HK-2 (cell line): ENCODE results near the gene HSD3B1.
"Not testable (repeated sequence)": the region's sequence is repeated elsewhere in the genome, so short reads cannot be mapped to it uniquely, and the experiment has no call there.

Experiments
- DNase-seq: peaks from one replicate; pipeline ENCODE4 v3.0.0-alpha.2; 2018; ENCODE audit not compliant: unreplicated experiment

Gene HSD3B1

DNA sequence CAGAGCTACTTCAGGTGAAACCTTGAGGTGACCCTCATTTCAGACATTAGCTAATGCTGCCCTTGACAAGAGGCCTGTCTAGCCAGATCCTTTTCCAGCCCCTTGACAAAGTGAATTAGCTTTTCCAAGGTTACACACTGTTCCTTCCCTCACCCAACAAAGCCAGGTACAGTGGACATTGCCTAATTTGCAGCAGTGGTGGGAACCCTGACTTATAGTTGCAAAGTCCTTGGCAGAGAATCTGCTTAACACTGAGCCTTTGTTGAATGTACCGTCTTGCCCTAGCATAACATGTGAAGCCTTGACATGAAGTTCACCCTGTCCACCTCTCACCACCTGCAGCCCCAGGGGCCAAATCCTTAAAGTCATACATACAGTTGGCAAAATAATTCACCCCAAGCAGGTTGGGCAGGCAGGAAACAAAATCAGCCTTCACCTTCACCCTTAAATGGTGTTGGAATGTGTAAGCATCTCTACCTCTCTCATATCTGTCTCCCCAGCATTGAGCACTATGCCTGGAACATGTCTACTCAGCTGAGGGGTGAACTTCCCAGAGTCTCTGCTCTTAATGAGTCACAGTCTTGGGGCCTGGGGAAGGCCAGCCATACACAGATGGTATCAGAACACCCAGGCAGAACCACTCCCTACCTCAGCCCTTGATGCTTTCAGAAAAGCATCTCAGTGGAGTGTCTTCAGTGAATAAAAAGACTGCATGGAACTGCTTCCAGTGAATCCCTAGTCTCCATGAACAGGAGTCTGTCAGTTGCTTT, 46.5 kb downstream of the HSD3B1 start:
- DNase-seq, result not testable (repeated sequence)

DNA sequence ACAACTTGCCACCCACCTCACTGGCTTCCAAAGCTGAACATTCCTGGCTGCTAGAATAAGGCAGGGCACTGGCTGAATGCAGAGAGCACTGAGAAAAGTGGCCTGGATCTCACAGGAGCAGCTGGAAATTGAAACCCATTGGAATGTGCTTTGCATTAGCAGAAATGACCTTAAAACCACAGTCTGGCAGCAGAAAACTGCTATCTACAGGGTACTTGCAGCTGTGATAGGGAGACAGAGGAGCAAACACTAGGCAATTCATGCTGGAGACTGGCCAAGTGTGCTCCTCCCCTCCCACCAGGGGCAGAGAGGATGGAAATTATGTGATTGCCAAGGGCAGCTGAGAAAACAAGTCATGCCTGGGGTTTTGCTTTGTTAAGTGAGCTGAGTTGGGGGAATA, 47.2 kb downstream of the HSD3B1 start:
- DNase-seq, result no peak

DNA sequence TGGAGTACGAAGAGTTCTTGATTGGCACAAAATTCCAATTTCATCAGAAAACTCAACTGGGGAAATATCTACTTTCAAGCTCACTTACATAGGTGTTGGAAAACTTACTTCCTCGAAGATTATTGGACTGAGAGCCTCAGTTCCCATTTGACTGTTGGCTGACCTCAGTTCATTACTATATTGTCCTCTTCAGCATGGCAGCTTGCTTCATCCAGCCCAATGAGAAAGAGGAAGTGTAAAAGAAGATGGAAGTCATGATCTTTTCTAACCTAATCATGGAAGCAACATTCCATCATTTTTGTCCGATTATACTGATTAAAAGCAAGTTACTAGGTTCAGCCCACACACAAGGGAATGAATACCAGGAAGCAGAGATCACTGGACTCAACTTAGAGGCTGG, 49.4 kb downstream of the HSD3B1 start:
- no peak for DNase-seq

DNA sequence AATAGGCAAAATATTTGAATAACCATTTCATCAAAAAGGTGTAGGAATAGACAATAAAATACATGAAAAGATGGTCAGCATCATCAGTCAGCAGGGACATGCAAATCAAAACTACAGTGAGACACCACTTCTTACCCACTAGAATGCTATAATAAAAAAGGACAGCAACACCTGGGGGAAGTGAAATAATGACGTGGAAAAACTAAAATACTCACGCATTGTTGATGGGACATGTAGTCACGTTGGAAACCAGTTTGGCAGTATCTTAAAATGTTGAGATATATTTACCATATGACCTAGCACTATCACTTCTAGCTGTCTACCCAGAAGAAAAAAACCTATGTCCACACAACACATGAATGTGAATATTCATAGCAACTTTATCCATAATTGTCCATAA, 53.4 kb downstream of the HSD3B1 start:
- DNase-seq, result not testable (repeated sequence)

DNA sequence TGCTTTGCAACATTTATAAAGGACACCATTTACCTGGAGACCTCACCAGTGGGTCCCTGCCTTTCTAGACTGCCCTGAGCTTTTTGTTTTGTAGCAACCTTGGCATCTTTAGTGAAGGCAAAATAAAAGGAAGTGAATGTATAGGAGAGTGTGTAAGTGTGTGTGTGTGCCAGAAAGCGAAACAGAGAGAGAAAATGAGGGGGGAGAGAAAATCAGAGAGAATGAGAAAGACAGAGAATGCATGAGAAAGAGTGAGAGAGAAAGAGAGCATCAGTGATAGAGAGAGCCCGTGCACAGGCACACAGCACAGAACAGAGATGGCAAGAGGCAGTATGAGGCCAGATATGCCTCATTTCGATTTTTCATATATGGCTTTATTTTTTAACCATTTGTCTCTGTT, 57.5 kb downstream of the HSD3B1 start:
- DNase-seq, result no peak
